GM12873 (cell line): Measurements from ENCODE around the gene PIH1D1.

Source experiments
- TF ChIP-seq, protein P1 (sequence below): IDR thresholded peaks from 2 replicates; pipeline ENCODE4 v1.5.1; 2012; ENCODE audit warnings: low read depth, mild to moderate bottlenecking, moderate library complexity, low read length, control low read depth; ENCODE audit not compliant: insufficient read depth; ENCODE audit errors: missing control alignments

Gene PIH1D1

DNA sequence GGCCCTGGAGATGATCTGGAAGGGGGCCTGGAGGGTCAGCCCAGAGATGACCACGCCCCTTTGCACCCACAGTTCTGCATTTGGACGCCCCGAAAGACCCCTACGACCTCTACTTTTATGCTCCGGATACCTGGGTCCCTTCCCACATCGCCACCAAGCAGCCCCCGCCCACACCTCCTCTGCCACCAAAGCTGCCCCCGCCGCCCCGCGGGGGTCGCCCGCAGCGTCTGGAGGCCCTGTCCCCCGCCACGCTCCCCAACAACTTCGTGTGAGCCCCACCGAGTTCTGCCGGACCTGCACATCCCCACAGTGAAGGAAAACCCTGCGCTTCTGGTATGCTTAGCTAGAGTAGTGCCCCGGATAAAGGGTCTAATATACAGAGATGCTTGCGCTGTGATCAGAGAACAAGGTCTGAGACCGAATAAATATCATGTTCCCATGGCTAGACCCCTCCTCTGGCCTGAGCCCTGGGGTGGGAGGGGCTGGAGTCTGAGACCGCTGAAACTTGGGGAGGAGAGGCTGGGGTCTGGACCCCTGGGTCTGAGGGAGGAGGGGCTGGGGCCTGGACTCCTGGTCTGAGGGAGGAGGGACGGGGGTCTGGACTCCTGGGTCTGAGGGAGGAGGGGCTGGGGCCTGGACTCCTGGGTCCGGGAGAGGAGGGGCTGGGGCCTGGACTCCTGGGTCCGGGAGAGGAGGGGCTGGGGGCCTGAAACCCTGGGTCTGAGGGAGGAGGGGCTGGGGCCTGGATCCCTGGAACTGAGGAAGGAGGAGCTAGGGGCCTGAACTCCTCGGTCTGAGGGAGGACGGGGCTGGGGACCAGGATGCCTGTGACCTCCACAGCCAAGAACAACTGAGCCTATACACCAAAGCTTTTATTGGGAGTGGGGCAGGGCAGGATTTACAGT is 22.8 kb downstream of the PIH1D1 start:
- TF ChIP-seq, protein P1, sequence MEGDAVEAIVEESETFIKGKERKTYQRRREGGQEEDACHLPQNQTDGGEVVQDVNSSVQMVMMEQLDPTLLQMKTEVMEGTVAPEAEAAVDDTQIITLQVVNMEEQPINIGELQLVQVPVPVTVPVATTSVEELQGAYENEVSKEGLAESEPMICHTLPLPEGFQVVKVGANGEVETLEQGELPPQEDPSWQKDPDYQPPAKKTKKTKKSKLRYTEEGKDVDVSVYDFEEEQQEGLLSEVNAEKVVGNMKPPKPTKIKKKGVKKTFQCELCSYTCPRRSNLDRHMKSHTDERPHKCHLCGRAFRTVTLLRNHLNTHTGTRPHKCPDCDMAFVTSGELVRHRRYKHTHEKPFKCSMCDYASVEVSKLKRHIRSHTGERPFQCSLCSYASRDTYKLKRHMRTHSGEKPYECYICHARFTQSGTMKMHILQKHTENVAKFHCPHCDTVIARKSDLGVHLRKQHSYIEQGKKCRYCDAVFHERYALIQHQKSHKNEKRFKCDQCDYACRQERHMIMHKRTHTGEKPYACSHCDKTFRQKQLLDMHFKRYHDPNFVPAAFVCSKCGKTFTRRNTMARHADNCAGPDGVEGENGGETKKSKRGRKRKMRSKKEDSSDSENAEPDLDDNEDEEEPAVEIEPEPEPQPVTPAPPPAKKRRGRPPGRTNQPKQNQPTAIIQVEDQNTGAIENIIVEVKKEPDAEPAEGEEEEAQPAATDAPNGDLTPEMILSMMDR: no peak

- TF ChIP-seq, protein P1: no peak
These were observed 23.6 kb downstream of the PIH1D1 start for GRCh38 chr19:49427855-49428546.

DNA sequence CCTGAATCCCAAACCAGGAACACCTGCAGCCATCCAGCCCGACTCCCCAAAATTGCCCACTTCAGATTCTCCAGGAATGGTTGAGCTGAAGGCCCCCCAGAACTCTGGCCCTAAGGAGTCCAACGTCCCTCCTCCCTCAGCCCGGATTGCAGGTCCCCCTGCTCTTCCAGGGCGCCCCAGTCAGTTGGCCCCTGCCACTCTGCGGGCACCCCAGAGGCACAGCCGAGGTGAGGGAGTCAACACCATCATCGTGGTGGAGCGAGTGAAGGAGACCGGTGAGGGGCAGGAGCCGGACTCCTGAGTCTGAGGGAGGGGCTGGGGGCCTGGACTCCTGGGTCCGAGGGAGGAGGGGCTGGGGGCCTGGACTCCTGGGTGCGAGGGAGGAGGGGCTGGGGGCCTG is 24.3 kb downstream of the PIH1D1 start:
- TF ChIP-seq, protein P1: no peak

DNA sequence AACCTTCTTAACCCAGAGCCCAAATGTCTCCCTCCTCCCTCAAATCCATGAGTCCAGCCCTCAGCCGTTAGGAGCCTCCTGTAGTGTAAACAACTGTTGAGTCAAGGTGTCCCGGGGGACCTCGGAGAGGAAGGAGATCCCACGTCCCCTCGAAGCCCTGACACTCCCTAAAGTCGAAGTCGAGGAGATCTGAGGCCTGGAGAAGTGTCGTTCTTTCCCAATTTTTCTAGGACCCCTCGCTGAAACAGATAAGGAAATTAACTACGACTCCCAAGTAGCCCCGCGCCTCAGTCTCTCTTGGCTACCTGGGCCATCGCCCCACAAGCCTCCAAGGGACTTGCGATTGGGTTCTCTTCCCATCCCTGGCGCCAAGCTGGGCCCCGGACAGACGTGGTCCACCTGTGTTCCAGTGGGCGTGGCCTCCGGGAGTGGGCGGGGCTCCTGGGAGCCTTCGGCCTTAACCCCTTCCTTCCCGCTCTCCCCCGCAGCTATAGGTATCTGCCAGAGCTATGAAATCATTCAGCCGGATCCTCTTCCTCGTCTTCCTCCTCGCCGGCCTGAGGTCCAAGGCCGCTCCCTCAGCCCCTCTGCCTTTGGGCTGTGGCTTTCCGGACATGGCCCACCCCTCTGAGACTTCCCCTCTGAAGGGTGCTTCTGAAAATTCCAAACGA is 25.6 kb downstream of the PIH1D1 start:
- TF ChIP-seq, protein P1: no peak

- TF ChIP-seq, protein P1: no peak
These were observed 26.4 kb downstream of the PIH1D1 start, which contains the start of gene GFY for GRCh38 chr19:49425178-49425577. GFY (plus strand) TSS chr19:49425388; CDS start chr19:49426431, 1,043 bp downstream.

- TF ChIP-seq, protein P1: no peak
These were observed 27.7 kb downstream of the PIH1D1 start for GRCh38 chr19:49423985-49424303.
